Globus pallidus (tissue), 1 donor: ENCODE results near the gene SNCAIP.

Experiments
- DNase-seq: peaks from one replicate; pipeline ENCODE4 v3.0.0-alpha.2; 2015; ENCODE audit warnings: low spot score

SNCAIP gene

GRCh38 chr5:122400938-122401337 is 88.9 kb downstream of the SNCAIP start:
- peak; percentile 48 for DNase-seq

GRCh38 chr5:122401976-122402725 is 90.1 kb downstream of the SNCAIP start:
- no peak for DNase-seq

- no peak for DNase-seq
Measured at GRCh38 chr5:122402955-122403685, 91.1 kb downstream of the SNCAIP start.

- no peak for DNase-seq
Measured at GRCh38 chr5:122404018-122404417, 92.0 kb downstream of the SNCAIP start.

GRCh38 chr5:122404653-122405362 is 92.8 kb downstream of the SNCAIP start:
- DNase-seq, result no peak

DNA sequence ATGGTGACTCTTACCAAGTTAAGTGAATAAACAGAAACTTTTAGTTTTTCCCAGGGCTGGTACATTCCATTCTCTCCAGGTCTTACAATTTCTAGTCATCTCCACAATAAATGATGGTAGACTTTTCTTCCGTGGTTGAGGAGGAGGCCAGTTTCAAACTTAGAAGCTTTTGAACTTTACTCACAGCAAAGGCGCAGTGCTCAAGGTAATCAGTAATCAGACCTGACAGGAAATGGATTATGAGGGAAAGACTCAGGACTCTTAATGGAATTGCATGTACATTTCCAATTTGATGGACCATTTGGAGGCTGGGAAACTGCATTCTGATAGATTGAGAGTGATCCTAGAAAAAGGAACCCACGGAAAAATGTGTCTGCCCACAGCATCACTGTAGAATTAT is 93.7 kb downstream of the SNCAIP start:
- DNase-seq, result no peak

GRCh38 chr5:122406181-122406580 is 94.1 kb downstream of the SNCAIP start:
- DNase-seq, result no peak

DNA sequence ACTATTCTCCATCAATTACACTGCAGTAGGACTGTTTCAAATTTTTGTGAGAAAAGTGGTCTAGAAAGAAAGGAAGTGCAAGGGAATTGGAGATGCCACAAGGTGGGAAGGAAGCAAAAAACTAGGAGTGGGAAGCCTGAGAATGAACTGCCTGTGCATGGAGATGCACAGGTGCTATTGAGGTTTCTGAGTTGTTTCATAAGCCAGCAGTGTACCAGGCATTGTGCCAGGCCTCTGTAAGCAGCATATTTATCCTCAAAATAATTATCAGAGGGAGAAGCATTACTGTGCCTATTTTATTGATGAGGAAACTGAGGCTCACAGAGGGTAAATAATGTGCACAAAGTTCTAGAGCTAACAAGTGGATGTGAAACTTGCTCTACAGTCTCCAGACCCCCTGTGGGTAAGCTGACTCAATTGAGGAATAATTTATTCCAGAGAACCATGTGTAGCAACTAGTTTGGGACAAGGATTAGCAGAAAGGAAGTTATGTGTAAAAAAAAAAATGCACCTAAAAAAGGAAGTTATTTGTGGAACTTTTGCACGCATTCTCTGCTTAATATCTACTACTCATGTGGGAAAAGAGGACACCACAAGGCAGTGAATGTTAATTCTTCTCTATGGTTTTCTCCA is 96.7 kb downstream of the SNCAIP start:
- no peak for DNase-seq

- no peak for DNase-seq
Measured at GRCh38 chr5:122412966-122413365, 100.9 kb downstream of the SNCAIP start.

- DNase-seq, result no peak
Measured at GRCh38 chr5:122413722-122414121, 101.7 kb downstream of the SNCAIP start.

- DNase-seq, result peak; percentile 68
Measured at GRCh38 chr5:122415030-122415800, 103.2 kb downstream of the SNCAIP start.

- DNase-seq, result no peak
Measured at GRCh38 chr5:122415801-122416120, 103.7 kb downstream of the SNCAIP start.

DNA sequence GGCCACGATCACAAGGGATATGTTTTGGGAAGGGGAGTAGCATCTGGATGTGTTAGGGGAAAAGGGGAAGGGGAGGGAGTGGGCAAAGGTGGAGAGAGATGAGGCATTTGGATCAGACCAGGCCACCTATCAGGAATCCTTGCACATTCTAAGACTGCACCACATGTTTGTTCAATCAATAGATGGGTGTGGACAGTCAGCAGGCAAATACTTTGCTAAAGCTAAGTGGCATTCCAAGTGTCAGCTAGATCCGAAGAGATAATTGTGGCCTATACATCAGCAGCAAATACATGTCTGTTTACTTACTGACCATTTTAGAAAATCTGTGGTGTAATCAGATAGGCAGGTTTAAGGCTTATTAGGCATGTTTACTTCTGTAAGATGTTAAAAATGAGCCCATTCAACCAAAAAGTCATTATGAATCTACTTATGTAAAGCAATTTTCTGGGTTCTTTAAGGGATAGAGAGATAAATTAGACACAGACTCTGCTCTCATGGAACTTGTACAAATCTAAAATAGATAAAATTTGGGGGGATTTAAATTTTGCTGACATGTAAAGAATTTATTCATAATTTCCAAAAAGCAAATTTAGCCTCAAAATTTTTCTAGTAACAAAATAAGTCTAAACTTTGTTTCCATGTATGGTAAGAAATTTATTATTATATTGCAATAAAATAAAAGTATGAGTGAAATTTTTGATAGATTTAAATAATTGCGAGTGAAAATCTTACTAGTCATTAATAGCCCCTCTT is 107.3 kb downstream of the SNCAIP start:
- DNase-seq, result no peak

- no peak for DNase-seq
Measured at GRCh38 chr5:122420091-122420490, 108.1 kb downstream of the SNCAIP start.

DNA sequence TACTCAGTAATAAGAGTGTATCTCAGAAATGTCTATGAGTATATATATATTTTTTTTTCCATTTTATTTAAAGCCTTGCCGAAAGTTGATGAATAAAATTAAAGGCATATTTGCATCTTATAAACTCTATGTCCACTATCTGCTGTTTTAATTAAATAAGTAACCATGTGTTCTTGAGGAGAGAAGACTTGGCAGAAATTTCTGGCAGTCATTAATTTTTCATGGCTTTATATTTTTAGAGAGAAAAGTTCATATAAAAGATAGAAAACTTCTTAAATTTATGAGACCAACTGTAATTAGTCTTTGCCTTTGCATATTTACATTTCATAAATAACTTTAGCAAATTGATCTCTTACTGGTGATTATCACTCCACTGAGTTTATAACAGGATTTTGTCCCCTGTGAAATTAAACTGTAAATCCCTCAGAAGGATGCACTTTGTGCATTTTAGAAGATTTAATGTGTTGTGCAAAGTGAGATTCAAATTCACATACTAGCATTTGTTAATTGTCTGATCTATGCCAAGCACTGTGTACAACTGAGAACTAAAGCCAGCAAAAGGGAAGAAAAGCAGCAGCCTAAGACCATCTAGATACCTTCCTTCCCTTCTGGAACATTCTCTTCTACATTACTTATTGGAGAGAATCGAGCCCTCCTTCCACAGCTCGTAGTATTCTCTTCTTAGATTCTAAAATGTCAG is 108.7 kb downstream of the SNCAIP start:
- DNase-seq, result no peak

GRCh38 chr5:122421374-122422079 is 109.5 kb downstream of the SNCAIP start:
- no peak for DNase-seq

- DNase-seq, result no peak
Measured at GRCh38 chr5:122423221-122423620, 111.2 kb downstream of the SNCAIP start.

DNA sequence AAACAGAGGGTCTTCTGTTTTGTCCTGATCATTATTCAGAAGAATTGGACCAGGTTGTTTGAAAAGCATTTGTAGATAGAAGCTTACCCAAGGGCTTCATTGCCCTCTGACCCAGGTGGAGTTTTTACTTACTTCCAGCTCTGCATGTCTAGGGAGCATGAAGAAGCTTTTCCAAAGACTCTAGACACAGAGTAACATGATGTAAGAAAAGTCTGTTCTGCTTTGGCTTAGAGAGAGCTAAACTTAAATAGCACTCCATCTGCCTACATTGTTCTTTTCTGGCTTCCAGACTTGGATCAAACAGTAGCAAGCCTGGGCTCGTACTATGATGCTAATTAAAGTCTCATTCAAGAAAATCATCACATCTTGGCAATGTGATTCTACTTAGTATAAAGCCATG is 112.1 kb downstream of the SNCAIP start:
- peak; percentile 43 for DNase-seq

GRCh38 chr5:122426301-122426700 is 114.3 kb downstream of the SNCAIP start:
- DNase-seq, result no peak

DNA sequence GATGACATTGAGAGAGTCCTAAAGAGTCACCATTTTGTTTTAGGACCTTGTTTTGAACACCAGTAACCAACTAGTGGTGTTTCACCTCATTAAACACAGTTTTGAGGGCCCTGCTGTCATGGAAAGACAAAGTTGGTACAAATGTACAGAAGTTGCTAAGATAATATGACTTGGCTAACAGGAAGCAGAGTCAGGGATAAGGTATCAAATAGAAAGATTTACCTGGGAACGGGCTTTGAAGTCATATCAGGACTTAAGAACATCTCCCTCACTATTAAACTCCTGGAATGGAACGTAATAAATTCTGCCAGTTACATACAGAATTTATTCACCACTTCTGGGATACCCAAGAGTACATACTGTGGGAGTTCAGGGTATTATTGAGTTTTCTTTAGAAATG is 115.6 kb downstream of the SNCAIP start:
- DNase-seq, result no peak
